Liver (tissue), 9 donors: ENCODE data around the gene TANC1. TPM values are rescaled to one million over a fixed set of nuclear protein-coding genes. Genes with fewer than 3 reads are reported as not detected.

ENCODE experiments used
- DNase-seq: peaks from one replicate; pipeline ENCODE4 v3.0.0-alpha.2; 2017; ENCODE audit warnings: low spot score
- H3K27ac ChIP-seq, 2 donors: one replicate each; pipeline ENCODE4 v1.7.0; 2013; ENCODE audit warnings: inconsistent platforms in 2 of 2, low read length in 2 of 2, control low read depth in 1 of 2, low read depth in 1 of 2, mild to moderate bottlenecking in 1 of 2
- H3K27me3 ChIP-seq, 4 donors: one replicate each; pipeline versions ENCODE4 v1.6.1 to v1.7.0; 2013; ENCODE audit warnings: low read length in 3 of 4, inconsistent platforms in 1 of 4, mild to moderate bottlenecking in 1 of 4, moderate library complexity in 1 of 4; ENCODE audit not compliant: control insufficient read depth in 4 of 4, insufficient read depth in 4 of 4
- H3K36me3 ChIP-seq, 4 donors: one replicate each; pipeline versions ENCODE4 v1.6.1 to v1.7.0; 2013; ENCODE audit warnings: low read length in 3 of 4, mild to moderate bottlenecking in 3 of 4, low read depth in 1 of 4, moderate library complexity in 1 of 4; ENCODE audit not compliant: control insufficient read depth in 4 of 4, insufficient read depth in 3 of 4
- H3K4me1 ChIP-seq, 4 donors: one replicate each; pipeline versions ENCODE4 v1.6.1 to v1.7.0; 2013; ENCODE audit warnings: low read length in 3 of 4, mild to moderate bottlenecking in 3 of 4, moderate library complexity in 1 of 4; ENCODE audit not compliant: control insufficient read depth in 4 of 4, insufficient read depth in 4 of 4
- H3K4me3 ChIP-seq, 3 donors: one replicate each; pipeline versions ENCODE4 v1.6.1 to v1.7.0; 2013; ENCODE audit warnings: low read length in 3 of 3, control low read depth in 1 of 3, low read depth in 1 of 3, mild to moderate bottlenecking in 1 of 3
- H3K9ac ChIP-seq, 2 donors: one replicate each; pipeline ENCODE4 v1.7.0; 2013; ENCODE audit warnings: low read length in 2 of 2, mild to moderate bottlenecking in 2 of 2, moderate library complexity in 2 of 2, control low read depth in 1 of 2, low read depth in 1 of 2
- H3K9me3 ChIP-seq, 4 donors: one replicate each; pipeline versions ENCODE4 v1.6.1 to v1.7.0; 2013; ENCODE audit warnings: low read length in 3 of 4; ENCODE audit not compliant: control insufficient read depth in 4 of 4
- CTCF ChIP-seq: fragments of 150-350 bp; IDR thresholded peaks from 2 replicates; pipeline ENCODE4 v1.5.1; 2017; ENCODE audit warnings: improper control_type of control experiment, low read depth, low read length; ENCODE audit not compliant: missing input control
- HNF4A ChIP-seq, 2 donors: conservative IDR thresholded peaks; 2 replicates each; pipeline ENCODE4 v1.6.1; 2016; ENCODE audit warnings: antibody characterized with exemption in 2 of 2, mild to moderate bottlenecking in 2 of 2
- HNF4G ChIP-seq: IDR thresholded peaks from 2 replicates; pipeline ENCODE4 v1.6.1; 2016; ENCODE audit warnings: antibody characterized with exemption
- NR2F2 ChIP-seq: IDR thresholded peaks from 2 replicates; pipeline ENCODE4 v1.6.1; 2016; ENCODE audit warnings: antibody characterized with exemption
- RAD21 ChIP-seq, 2 donors: IDR thresholded peaks; 2 replicates each; pipeline ENCODE4 v1.6.1; 2016; ENCODE audit warnings: antibody characterized with exemption in 2 of 2, mild to moderate bottlenecking in 2 of 2
- RXRA ChIP-seq, 2 donors: IDR thresholded peaks; 2 replicates each; pipeline ENCODE4 v1.6.1; 2017 to 2018; ENCODE audit warnings: antibody characterized with exemption in 2 of 2, mild to moderate bottlenecking in 1 of 2
- YY1 ChIP-seq: IDR thresholded peaks from 2 replicates; pipeline ENCODE4 v1.6.1; 2016; ENCODE audit warnings: antibody characterized with exemption, mild to moderate bottlenecking
- ZBTB33 ChIP-seq: IDR thresholded peaks from 2 replicates; pipeline ENCODE4 v1.6.1; 2016; ENCODE audit warnings: antibody characterized with exemption
- WGBS: extraction: QIAGEN DNeasy Blood & Tissue Kit; methylation state at CpG from one replicate; pipeline ENCODE4 v1.1.7; 2013; 5-methylcytosine and 5-hydroxymethylcytosine counted together
- polyA plus RNA-seq, 2 donors: library from polyadenylated mRNA; stranded (reverse) in 1 of 2; unstranded in 1 of 2; fragments of 200-250 nt in 1 of 2; fragments of >200 nt in 1 of 2; fragmentation: Nextera tagmentation in 1 of 2; extraction: Ambion mirVana in 1 of 2; gene quantifications; one replicate each; pipeline versions ENCODE4 v1.2.1 to v1.2.3, GENCODE V29; 2013 to 2015
- total RNA-seq, 2 donors: library from RNA; depleted of rRNA; stranded (reverse); fragments of >200 nt; gene quantifications; one replicate each; pipeline ENCODE4 v1.2.3, GENCODE V29; 2014
- TF ChIP-seq, protein P1 (sequence below): IDR thresholded peaks from 2 replicates; pipeline ENCODE4 v1.6.1; 2016; ENCODE audit warnings: antibody characterized with exemption
- TF ChIP-seq, protein P2 (sequence below): IDR thresholded peaks from 2 replicates; pipeline ENCODE4 v1.6.1; 2016; ENCODE audit warnings: antibody characterized with exemption, mild to moderate bottlenecking
- donor health status: healthy.
- donor health status: healthy.
- donor health status: healthy.
- donor health status: healthy.
- donor health status: healthy.

TANC1 gene
- total and polyA plus RNA-seq, 4 donors = 3.7 to 17.7 (median 5.2) TPM

GRCh38 chr2:159009940-159010339 lies 41.5 kb downstream of the TANC1 start:
- H3K27me3 ChIP-seq = no peaks in the 10 kb centered on the region
- H3K27ac ChIP-seq = no peak overlapping the region
- 86% methylated on average over 1 of the region's 1 CpG for WGBS
- peaks cover 0 to 2% (median under 1%) of the 10 kb centered on the region in 4 donors for H3K36me3 ChIP-seq
- no peaks in the 10 kb centered on the region for H3K4me1 ChIP-seq
- no peak overlapping the region for H3K9ac ChIP-seq
- H3K4me3 ChIP-seq = no peak overlapping the region
- TF ChIP-seq RXRA (IDR thresholded peaks at IDR 0.05) = no peak
- TF ChIP-seq, protein P1, sequence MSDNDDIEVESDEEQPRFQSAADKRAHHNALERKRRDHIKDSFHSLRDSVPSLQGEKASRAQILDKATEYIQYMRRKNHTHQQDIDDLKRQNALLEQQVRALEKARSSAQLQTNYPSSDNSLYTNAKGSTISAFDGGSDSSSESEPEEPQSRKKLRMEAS = no peak
- no peak for TF ChIP-seq CTCF
- TF ChIP-seq RAD21 (IDR thresholded peaks at IDR 0.05) = no peak
- peaks cover 3 to 4% (median 3%) of the 10 kb centered on the region in 4 donors for H3K9me3 ChIP-seq
- DNase-seq = no peak

DNA sequence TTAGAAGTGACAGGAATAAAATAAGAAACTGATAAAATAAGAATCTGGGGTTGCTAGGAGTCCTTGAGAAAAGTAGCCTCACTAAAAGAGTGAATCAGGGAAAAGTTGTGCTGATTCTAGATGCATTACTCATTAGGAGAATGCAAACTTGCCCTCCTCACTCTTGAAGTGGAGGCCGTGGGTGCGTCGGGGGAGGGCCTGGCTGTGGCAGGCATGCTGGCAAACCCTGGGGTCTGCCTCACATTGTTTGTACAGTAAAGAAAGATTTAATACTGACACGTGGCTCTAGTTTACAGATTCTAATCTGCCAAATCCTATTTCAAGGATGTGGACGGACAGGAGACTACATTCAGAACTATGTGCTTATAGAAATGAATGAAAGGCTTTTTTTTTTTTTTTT lies 41.9 kb downstream of the TANC1 start:
- WGBS = 77% methylated on average over 5 of the region's 5 CpGs
- no peak for DNase-seq

GRCh38 chr2:159010963-159011362 lies 42.5 kb downstream of the TANC1 start:
- H3K9ac ChIP-seq = no peak overlapping the region
- H3K36me3 ChIP-seq = peaks cover 0 to 4% (median under 1%) of the 10 kb centered on the region in 4 donors
- no peaks in the 10 kb centered on the region for H3K27me3 ChIP-seq
- peaks cover 4 to 11% (median 8%) of the 10 kb centered on the region in 4 donors for H3K9me3 ChIP-seq
- no peak overlapping the region for H3K27ac ChIP-seq
- DNase-seq = no peak
- H3K4me1 ChIP-seq = no peaks in the 10 kb centered on the region
- TF ChIP-seq RXRA (IDR thresholded peaks at IDR 0.05) (no peak), ZBTB33 (no peak)
- H3K4me3 ChIP-seq = no peak overlapping the region

More for the DNA sequence above, 41.9 kb downstream of the TANC1 start:
- Histone ChIP-seq H3K4me1 (no peaks in the 10 kb centered on the region), H3K4me3 (no peak overlapping the region), H3K27me3 (no peaks in the 10 kb centered on the region), H3K9ac (no peak overlapping the region), H3K36me3 (peaks cover 0 to 4% (median under 1%) of the 10 kb centered on the region in 4 donors), H3K9me3 (peaks cover 3 to 7% (median 5%) of the 10 kb centered on the region in 4 donors), H3K27ac (no peak overlapping the region)
- no peak for TF ChIP-seq HNF4G
- no peak for TF ChIP-seq YY1

- no peak for DNase-seq
- no peak overlapping the region for H3K4me3 ChIP-seq
- H3K36me3 ChIP-seq = peaks cover 0 to 4% (median 2%) of the 10 kb centered on the region in 4 donors
- H3K9ac ChIP-seq = no peak overlapping the region
- H3K9me3 ChIP-seq = peaks cover 4 to 12% (median 9%) of the 10 kb centered on the region in 4 donors
- no peaks in the 10 kb centered on the region for H3K27me3 ChIP-seq
- no peak overlapping the region for H3K27ac ChIP-seq
- 82% methylated on average over 4 of the region's 4 CpGs for WGBS
- H3K4me1 ChIP-seq = no peaks in the 10 kb centered on the region
- TF ChIP-seq NR2F2 = no peak
- no peak for TF ChIP-seq HNF4G
- TF ChIP-seq RXRA (IDR thresholded peaks at IDR 0.05) = no peak
- TF ChIP-seq HNF4A (conservative IDR thresholded peaks at IDR 0.05) = no peak
- TF ChIP-seq, protein P1 = no peak
- TF ChIP-seq ZBTB33 = no peak
- TF ChIP-seq, protein P2, sequence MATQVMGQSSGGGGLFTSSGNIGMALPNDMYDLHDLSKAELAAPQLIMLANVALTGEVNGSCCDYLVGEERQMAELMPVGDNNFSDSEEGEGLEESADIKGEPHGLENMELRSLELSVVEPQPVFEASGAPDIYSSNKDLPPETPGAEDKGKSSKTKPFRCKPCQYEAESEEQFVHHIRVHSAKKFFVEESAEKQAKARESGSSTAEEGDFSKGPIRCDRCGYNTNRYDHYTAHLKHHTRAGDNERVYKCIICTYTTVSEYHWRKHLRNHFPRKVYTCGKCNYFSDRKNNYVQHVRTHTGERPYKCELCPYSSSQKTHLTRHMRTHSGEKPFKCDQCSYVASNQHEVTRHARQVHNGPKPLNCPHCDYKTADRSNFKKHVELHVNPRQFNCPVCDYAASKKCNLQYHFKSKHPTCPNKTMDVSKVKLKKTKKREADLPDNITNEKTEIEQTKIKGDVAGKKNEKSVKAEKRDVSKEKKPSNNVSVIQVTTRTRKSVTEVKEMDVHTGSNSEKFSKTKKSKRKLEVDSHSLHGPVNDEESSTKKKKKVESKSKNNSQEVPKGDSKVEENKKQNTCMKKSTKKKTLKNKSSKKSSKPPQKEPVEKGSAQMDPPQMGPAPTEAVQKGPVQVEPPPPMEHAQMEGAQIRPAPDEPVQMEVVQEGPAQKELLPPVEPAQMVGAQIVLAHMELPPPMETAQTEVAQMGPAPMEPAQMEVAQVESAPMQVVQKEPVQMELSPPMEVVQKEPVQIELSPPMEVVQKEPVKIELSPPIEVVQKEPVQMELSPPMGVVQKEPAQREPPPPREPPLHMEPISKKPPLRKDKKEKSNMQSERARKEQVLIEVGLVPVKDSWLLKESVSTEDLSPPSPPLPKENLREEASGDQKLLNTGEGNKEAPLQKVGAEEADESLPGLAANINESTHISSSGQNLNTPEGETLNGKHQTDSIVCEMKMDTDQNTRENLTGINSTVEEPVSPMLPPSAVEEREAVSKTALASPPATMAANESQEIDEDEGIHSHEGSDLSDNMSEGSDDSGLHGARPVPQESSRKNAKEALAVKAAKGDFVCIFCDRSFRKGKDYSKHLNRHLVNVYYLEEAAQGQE = no peak
- TF ChIP-seq YY1 = no peak
These were observed 43.7 kb downstream of the TANC1 start for GRCh38 chr2:159012142-159012541.
